ENCODE measurements around the gene ARL1. TPM values are rescaled to one million over a fixed set of nuclear protein-coding genes. Genes with fewer than 3 reads are reported as not detected.

The ARL1 gene
- total and polyA plus RNA-seq, 2 of the 4 experiments (the other 2 are of a cell fraction), result 124 to 163 TPM

DNA sequence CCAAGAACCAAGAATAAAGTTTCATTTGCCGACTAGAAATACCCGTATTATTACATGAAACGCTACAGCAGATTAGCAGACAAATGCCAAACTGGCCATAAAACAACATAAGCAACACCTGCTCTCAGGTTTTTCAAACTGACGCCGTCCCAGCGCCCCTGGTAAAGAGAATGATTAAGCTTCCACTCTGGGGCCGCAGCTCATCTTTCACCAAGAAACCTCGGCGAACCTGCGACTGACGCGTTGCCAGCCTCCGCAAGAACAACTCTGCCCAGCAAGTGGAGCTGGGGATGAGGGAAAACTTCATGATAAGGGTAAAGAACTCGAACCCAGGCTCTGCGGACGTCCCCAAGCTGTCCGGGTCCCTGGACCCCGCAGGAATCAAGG, 530 bp downstream of the ARL1 start:
- Histone ChIP-seq H2BK20ac (ENCODE audit: low read depth, low read length) (no peak overlapping the region), H3K9ac (ENCODE audit: low read depth, low read length) (peak overlapping the region; percentile 97), H3K23ac (ENCODE audit: low read depth, low read length) (peak overlapping the region; percentile 79), H3K4me3 (ENCODE audit: insufficient read depth, low read depth, low read length) (peak overlapping the region; percentile 90), H3K9me3 (ENCODE audit: control insufficient read depth, insufficient read depth, low read length) (no peaks in the 10 kb centered on the region), H2BK120ac (ENCODE audit: low read depth, low read length) (no peak overlapping the region), H3K27ac (ENCODE audit: insufficient read depth, low read length) (peak overlapping the region; percentile 97), H4K8ac (ENCODE audit: low read depth in 2 of 2, low read length in 2 of 2) (peak overlapping the region; percentile 93 to 97; a peak in 3 of 4 replicates), H2BK15ac (ENCODE audit: low read depth, low read length) (peak overlapping the region; percentile 12; the same call in 1 of the 3 replicates), H4K20me1 (ENCODE audit: insufficient read depth, low read length) (peaks cover 22% of the 10 kb centered on the region; the same call in 1 of the 2 replicates), H2BK5ac (ENCODE audit: low read depth, low read length, poor library complexity, severe bottlenecking) (peak overlapping the region; percentile 91), H3K36me3 (ENCODE audit: control insufficient read depth, insufficient read depth, low read length) (peaks cover 3% of the 10 kb centered on the region), H2AK5ac (ENCODE audit: low read depth, low read length) (no peak overlapping the region; the same call in 1 of the 2 replicates), H3K9me1 (ENCODE audit: insufficient read depth, low read length) (no peaks in the 10 kb centered on the region), H3K14ac (replicated peaks; ENCODE audit: low read depth, low read length) (peak overlapping the region; percentile 49; the same call in 1 of the 2 replicates), H3K4ac (ENCODE audit: low read depth, low read length) (peak overlapping the region; percentile 93), H3K4me1 (ENCODE audit: control insufficient read depth, insufficient read depth, low read length) (peaks cover 1% of the 10 kb centered on the region; the same call in 1 of the 2 replicates), H3K56ac (ENCODE audit: extremely low read depth, insufficient read depth, low read length) (peak overlapping the region; percentile 73), H2AK9ac (replicated peaks; ENCODE audit: low read depth, low read length, poor library complexity) (peak overlapping the region; percentile 71), H4K91ac (ENCODE audit: insufficient read depth, low read depth, low read length) (0 out of 2 replicates have a peak overlapping the region, but pooled peaks have one; percentile 94), H3K27me3 (ENCODE audit: control insufficient read depth, insufficient read depth, low read length) (no peaks in the 10 kb centered on the region), H3K79me1 (ENCODE audit: low read depth in 1 of 2, low read length in 2 of 2) (peaks cover 2 to 16% of the 10 kb centered on the region in 2 experiments), H2AFZ (replicated peaks; ENCODE audit: low read length, poor library complexity) (peak overlapping the region; percentile 97), H3K18ac (ENCODE audit: low read depth, low read length) (peak overlapping the region; percentile 25; the same call in 1 of the 2 replicates), H3K4me2 (ENCODE audit: low read depth, low read length) (peak overlapping the region; percentile 93), H4K5ac (ENCODE audit: low read depth, low read length) (peak overlapping the region; percentile 37; the same call in 1 of the 2 replicates)
- DNase-seq, result no peak
- CTCF ChIA-PET, result no interaction called here
- BruUV-seq (replicated peaks), result no TSS peak
- dilution Hi-C loops (cut with HindIII; ENCODE audit: low sequenced_read_pairs, unreplicated experiment), result no loop called here
- intact Hi-C loops (cut with micrococcal nuclease), result no loop called here
- TF ChIP-seq SMC3 (IDR thresholded peaks at IDR 0.05; ENCODE audit: low read depth, low read length) (no peak), CTCF (conservative IDR thresholded peaks at IDR 0.05; ENCODE audit: low read depth, low read length) (no peak), RAD21 (IDR thresholded peaks at IDR 0.05; ENCODE audit: low read length) (no peak), RFX5 (IDR thresholded peaks at IDR 0.05; ENCODE audit: low read depth, low read length) (no peak), POLR2A (IDR thresholded peaks at IDR 0.05; ENCODE audit: low read depth, low read length) (no peak; the same call in 1 of the 2 replicates), BHLHE40 (IDR thresholded peaks at IDR 0.05; ENCODE audit: low read depth, low read length) (no peak), CHD1 (IDR thresholded peaks at IDR 0.05; ENCODE audit: low read depth, low read length) (0 out of 2 replicates have a peak, but pooled peaks have one; percentile 44), RCOR1 (IDR thresholded peaks at IDR 0.05; ENCODE audit: insufficient replicate concordance, low read length) (no peak), ELK1 (IDR thresholded peaks at IDR 0.05; ENCODE audit: borderline replicate concordance, low read depth, low read length) (no peak), MAZ (IDR thresholded peaks at IDR 0.05; ENCODE audit: borderline replicate concordance, low read depth, low read length) (no peak), NFE2L2 (IDR thresholded peaks at IDR 0.05; ENCODE audit: low read depth, low read length) (no peak), FOS (IDR thresholded peaks at IDR 0.05; ENCODE audit: low read depth, low read length) (no peak), MXI1 (IDR thresholded peaks at IDR 0.05; ENCODE audit: borderline replicate concordance, low read depth, low read length) (peak; percentile 32; the same call in 1 of the 2 replicates)
- TF ChIP-seq, protein P1, sequence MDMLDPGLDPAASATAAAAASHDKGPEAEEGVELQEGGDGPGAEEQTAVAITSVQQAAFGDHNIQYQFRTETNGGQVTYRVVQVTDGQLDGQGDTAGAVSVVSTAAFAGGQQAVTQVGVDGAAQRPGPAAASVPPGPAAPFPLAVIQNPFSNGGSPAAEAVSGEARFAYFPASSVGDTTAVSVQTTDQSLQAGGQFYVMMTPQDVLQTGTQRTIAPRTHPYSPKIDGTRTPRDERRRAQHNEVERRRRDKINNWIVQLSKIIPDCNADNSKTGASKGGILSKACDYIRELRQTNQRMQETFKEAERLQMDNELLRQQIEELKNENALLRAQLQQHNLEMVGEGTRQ (IDR thresholded peaks at IDR 0.05; ENCODE audit: low read depth, low read length), result no peak
- 0% methylated on average over 7 of the region's 18 CpGs; no CpG with 5 or more reads in 1 of the 2 experiments for WGBS, 2 experiments (ENCODE audit: extremely low coverage in 2 of 2, insufficient read length in 1 of 2)
- in situ Hi-C loops (cut with MboI; ENCODE audit: low sequenced_read_pairs), result no loop called here
- POLR2A ChIA-PET (ENCODE audit: unreplicated experiment), result no interaction called here
- ATAC-seq (ENCODE audit: low read depth), result peak; percentile 31
